ENCODE data around the gene DENND5B. TPM values are rescaled to one million over a fixed set of nuclear protein-coding genes. Genes with fewer than 3 reads are reported as not detected.
"Not testable (repeated sequence)": the region's sequence is repeated elsewhere in the genome, so short reads cannot be mapped to it uniquely, and the experiment has no call there.

DENND5B gene
- total and polyA plus RNA-seq, 10 donors = 4.5 to 42.5 (median 24.6) TPM

DNA sequence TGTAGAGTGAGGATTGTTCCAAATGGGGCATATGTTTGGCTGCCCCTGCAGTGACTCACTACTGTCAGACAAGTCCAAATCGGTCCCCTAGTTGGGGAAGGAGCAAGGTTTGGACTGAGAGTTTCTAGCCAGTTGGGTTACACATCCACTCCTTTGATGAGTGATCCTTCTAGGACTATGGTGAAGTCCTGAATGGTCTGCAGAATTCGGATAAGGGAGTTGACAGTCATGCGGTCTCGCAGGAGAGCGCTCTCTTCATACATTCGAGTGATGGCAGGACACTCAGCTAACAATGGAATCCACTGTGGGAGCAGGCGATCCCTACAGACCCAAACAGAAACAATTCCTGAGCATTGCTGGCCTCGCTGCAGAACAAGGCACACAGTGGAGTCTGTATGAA, 203.5 kb downstream of the DENND5B start:
- H3K27ac ChIP-seq = no peak overlapping the region
- H3K36me3 ChIP-seq = peaks cover 0 to 91% (median 37%) of the 10 kb centered on the region in 6 donors
- H3K27me3 ChIP-seq (replicated peaks in 1 of 7) = no peaks in the 10 kb centered on the region
- no peak for TF ChIP-seq POLR2AphosphoS5 (IDR thresholded peaks at IDR 0.05)
- DNase-seq = no peak
- no peaks in the 10 kb centered on the region for H3K4me1 ChIP-seq
- H3K9me3 ChIP-seq = no peaks in the 10 kb centered on the region
- intact Hi-C loops (cut with DNase I; ENCODE audit: low total_unique reads) = no loop called here
- WGBS, 5 donors = 89 to 94% (median 90%) methylated on average over 8 of the region's 8 CpGs
- H3K4me3 ChIP-seq = no peak overlapping the region

DNA sequence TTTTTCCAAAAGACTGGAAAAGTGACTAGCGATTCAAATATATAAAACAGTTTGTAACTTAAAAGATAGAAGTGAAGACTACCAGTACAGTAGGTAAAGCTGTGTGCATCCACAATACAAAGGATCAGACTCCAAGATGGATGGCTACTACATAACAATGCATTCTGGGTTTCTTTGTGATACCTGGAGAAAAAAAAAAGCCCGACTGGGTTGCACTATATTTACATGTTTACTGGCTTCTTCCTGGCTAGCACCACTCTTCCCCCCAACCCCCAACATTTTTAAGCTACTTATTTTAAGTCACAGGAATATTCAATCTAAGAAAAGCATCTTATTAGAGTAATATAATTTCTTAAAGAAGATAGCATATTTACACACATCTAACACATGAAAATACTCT, 203.9 kb downstream of the DENND5B start:
- Histone ChIP-seq H3K9me3 (no peaks in the 10 kb centered on the region), H3K36me3 (peaks cover 0 to 87% (median 36%) of the 10 kb centered on the region in 6 donors), H3K27ac (no peak overlapping the region), H3K27me3 (replicated peaks in 1 of 7) (no peaks in the 10 kb centered on the region), H3K4me1 (no peaks in the 10 kb centered on the region), H3K4me3 (no peak overlapping the region)
- 65 to 84% (median 82%) methylated on average over 2 of the region's 2 CpGs for WGBS, 5 donors
- DNase-seq = no peak
- TF ChIP-seq CTCF (IDR thresholded peaks at IDR 0.05 in 8 of 11, conservative IDR thresholded peaks at IDR 0.05 in 3 of 11) (no peak), POLR2AphosphoS5 (IDR thresholded peaks at IDR 0.05) (no peak), POLR2A (IDR thresholded peaks at IDR 0.05) (no peak)
- intact Hi-C loops (cut with DNase I; ENCODE audit: low total_unique reads) = no loop called here

- Histone ChIP-seq H3K27me3 (replicated peaks in 1 of 7) (no peaks in the 10 kb centered on the region), H3K27ac (no peak overlapping the region), H3K4me3 (no peak overlapping the region), H3K4me1 (no peaks in the 10 kb centered on the region), H3K9me3 (no peaks in the 10 kb centered on the region), H3K36me3 (peaks cover 0 to 80% (median 33%) of the 10 kb centered on the region in 6 donors)
- WGBS, 5 donors = 63 to 78% (median 75%) methylated on average over 2 of the region's 2 CpGs
- TF ChIP-seq CTCF (IDR thresholded peaks at IDR 0.05 in 8 of 11, conservative IDR thresholded peaks at IDR 0.05 in 3 of 11) = no peak
- no peak for TF ChIP-seq POLR2A (IDR thresholded peaks at IDR 0.05)
- no peak for TF ChIP-seq POLR2AphosphoS5 (IDR thresholded peaks at IDR 0.05)
- intact Hi-C loops (cut with DNase I; ENCODE audit: low total_unique reads) = no loop called here
- DNase-seq = no peak
Measured at GRCh38 chr12:31386364-31386777, 204.6 kb downstream of the DENND5B start.

DNA sequence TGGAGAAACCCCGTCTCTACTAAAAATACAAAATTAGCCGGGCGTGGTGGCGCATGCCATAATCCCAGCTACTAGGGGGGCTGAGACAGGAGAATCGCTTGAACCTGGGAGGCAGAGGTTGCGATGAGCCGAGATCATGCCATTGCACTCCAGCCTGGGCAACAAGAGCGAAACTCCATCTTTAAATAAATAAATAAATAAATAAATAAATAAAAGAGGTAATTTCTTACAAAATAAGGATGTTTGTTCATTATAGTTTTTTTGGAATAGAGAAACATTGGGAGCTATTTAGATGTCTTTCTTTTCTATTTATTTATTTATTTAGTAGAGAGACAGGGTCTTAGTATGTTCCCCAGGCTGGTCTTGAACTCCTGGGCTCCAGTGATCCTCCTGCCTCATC, 213.7 kb downstream of the DENND5B start:
- H3K27ac ChIP-seq; H3K36me3 ChIP-seq; H3K4me3 ChIP-seq; H3K4me1 ChIP-seq; DNase-seq; intact Hi-C loops (cut with DNase I; ENCODE audit: low total_unique reads); H3K9me3 ChIP-seq; H3K27me3 ChIP-seq (replicated peaks in 1 of 7): not testable (repeated sequence)
- 81 to 91% (median 87%) methylated on average over 8 of the region's 8 CpGs for WGBS, 5 donors

GRCh38 chr12:31375422-31375821, 215.5 kb downstream of the DENND5B start:
- H3K4me3 ChIP-seq; intact Hi-C loops (cut with DNase I; ENCODE audit: low total_unique reads); DNase-seq; H3K27ac ChIP-seq; H3K9me3 ChIP-seq; H3K4me1 ChIP-seq; H3K36me3 ChIP-seq; H3K27me3 ChIP-seq (replicated peaks in 1 of 7): not testable (repeated sequence)
- 82 to 91% (median 84%) methylated on average over 4 to 6 of the region's 6 CpGs for WGBS, 5 donors

- Histone ChIP-seq H3K27ac (no peak overlapping the region), H3K9me3 (no peaks in the 10 kb centered on the region), H3K36me3 (no peaks in the 10 kb centered on the region), H3K4me3 (no peak overlapping the region), H3K4me1 (peaks cover 0 to 11% (median 7%) of the 10 kb centered on the region in 6 donors), H3K27me3 (replicated peaks in 1 of 7) (no peaks in the 10 kb centered on the region)
- intact Hi-C loops (cut with DNase I; ENCODE audit: low total_unique reads) = no loop called here
- peak; percentile 9 for DNase-seq
- 88 to 100% (median 94%) methylated on average over 2 of the region's 2 CpGs for WGBS, 5 donors
- TF ChIP-seq POLR2AphosphoS5 (IDR thresholded peaks at IDR 0.05) (no peak), POLR2A (IDR thresholded peaks at IDR 0.05) (no peak), CTCF (IDR thresholded peaks at IDR 0.05 in 8 of 11, conservative IDR thresholded peaks at IDR 0.05 in 3 of 11) (no peak)
Measured at GRCh38 chr12:31371256-31371620, 219.7 kb downstream of the DENND5B start.
